H9 (cell line): Measurements from ENCODE around the gene AJAP1. TPM values are rescaled to one million over a fixed set of nuclear protein-coding genes. Genes with fewer than 3 reads are reported as not detected.

Source experiments
- DNase-seq: peaks from one replicate; pipeline ENCODE4 v3.0.0-alpha.2; 2017
- H2AFZ ChIP-seq: one replicate; pipeline ENCODE4 v1.6.1; 2013; ENCODE audit warnings: mild to moderate bottlenecking, low read length, control low read depth, moderate library complexity
- H2AK5ac ChIP-seq: 2 replicates; pipeline ENCODE4 v1.6.1; 2013; ENCODE audit warnings: low read length, control low read depth, mixed read lengths; ENCODE audit not compliant: insufficient read length
- H2BK120ac ChIP-seq: one replicate; pipeline ENCODE4 v1.6.1; 2013; ENCODE audit warnings: low read depth, mild to moderate bottlenecking, low read length, control low read depth, inconsistent platforms; ENCODE audit not compliant: poor library complexity, severe bottlenecking
- H2BK12ac ChIP-seq: 2 replicates; pipeline ENCODE4 v1.6.1; 2013; ENCODE audit warnings: low read length, control low read depth, mixed read lengths, low read depth; ENCODE audit not compliant: insufficient read length
- H2BK15ac ChIP-seq: 2 replicates; pipeline ENCODE4 v1.6.1; 2013; ENCODE audit warnings: low read depth, low read length, control low read depth
- H2BK20ac ChIP-seq: one replicate; pipeline ENCODE4 v1.6.1; 2013; ENCODE audit warnings: low read depth, mild to moderate bottlenecking, low read length, control low read depth, inconsistent platforms; ENCODE audit not compliant: poor library complexity, severe bottlenecking
- H2BK5ac ChIP-seq: 2 replicates; pipeline ENCODE4 v1.6.1; 2013; ENCODE audit warnings: low read length, control low read depth, mixed read lengths; ENCODE audit not compliant: insufficient read length
- H3K14ac ChIP-seq: 2 replicates; pipeline ENCODE4 v1.6.1; 2013; ENCODE audit warnings: low read length, control low read depth; ENCODE audit not compliant: insufficient read depth
- H3K18ac ChIP-seq: 2 replicates; pipeline ENCODE4 v1.6.1; 2013; ENCODE audit warnings: low read depth, mild to moderate bottlenecking, mixed read lengths, low read length, control low read depth; ENCODE audit not compliant: insufficient read length
- H3K23ac ChIP-seq: 2 replicates; pipeline ENCODE4 v1.6.1; 2013; ENCODE audit warnings: low read length, control low read depth, mixed read lengths, low read depth; ENCODE audit not compliant: insufficient read length
- H3K23me2 ChIP-seq: 2 replicates; pipeline ENCODE4 v1.6.1; 2013; ENCODE audit warnings: low read depth, mild to moderate bottlenecking, mixed read lengths, low read length, control low read depth; ENCODE audit not compliant: insufficient read length, poor library complexity, severe bottlenecking
- H3K27ac ChIP-seq: 2 replicates; pipeline ENCODE4 v1.5.1; 2013; ENCODE audit warnings: low read length, control low read depth, mixed read lengths, low read depth; ENCODE audit not compliant: insufficient read length
- H3K27me3 ChIP-seq: 2 replicates; pipeline ENCODE4 v1.6.1; 2013; ENCODE audit warnings: low read length, control low read depth, inconsistent platforms; ENCODE audit not compliant: insufficient read depth
- H3K4ac ChIP-seq: 2 replicates; pipeline ENCODE4 v1.6.1; 2013; ENCODE audit warnings: low read depth, mild to moderate bottlenecking, control low read depth, inconsistent platforms, low read length, moderate library complexity
- H3K4me1 ChIP-seq: 2 replicates; pipeline ENCODE4 v1.6.1; 2013; ENCODE audit warnings: low read length, control low read depth, inconsistent platforms; ENCODE audit not compliant: insufficient read depth
- H3K4me2 ChIP-seq: 2 replicates; pipeline ENCODE4 v1.6.1; 2013; ENCODE audit warnings: low read length, control low read depth, mixed read lengths; ENCODE audit not compliant: insufficient read length, insufficient read depth
- H3K56ac ChIP-seq: 2 replicates; pipeline ENCODE4 v1.6.1; 2013; ENCODE audit warnings: low read depth, mild to moderate bottlenecking, mixed read lengths, low read length, control low read depth; ENCODE audit not compliant: insufficient read length
- H3K79me1 ChIP-seq: 2 replicates; pipeline ENCODE4 v1.6.1; 2013; ENCODE audit warnings: low read depth, mild to moderate bottlenecking, moderate library complexity, low read length, control low read depth, inconsistent platforms; ENCODE audit not compliant: insufficient read depth, poor library complexity, severe bottlenecking
- H3K79me2 ChIP-seq: 2 replicates; pipeline ENCODE4 v1.6.1; 2013; ENCODE audit warnings: low read length, control low read depth, inconsistent platforms; ENCODE audit not compliant: insufficient read depth
- H3K9ac ChIP-seq: 2 replicates; pipeline ENCODE4 v1.6.1; 2013; ENCODE audit warnings: low read length, control low read depth, mixed read lengths; ENCODE audit not compliant: insufficient read length; ENCODE audit errors: extremely low read depth
- H3K9me3 ChIP-seq: one replicate; pipeline ENCODE4 v1.6.1; 2013; ENCODE audit warnings: low read depth, low read length, inconsistent platforms; ENCODE audit not compliant: control insufficient read depth
- H3T11ph ChIP-seq: one replicate; pipeline ENCODE4 v1.6.1; 2013; ENCODE audit warnings: mild to moderate bottlenecking, low read length, control low read depth, inconsistent platforms
- H4K20me1 ChIP-seq: one replicate; pipeline ENCODE4 v1.6.1; 2013; ENCODE audit not compliant: control insufficient read depth, insufficient read length, insufficient read depth
- H4K5ac ChIP-seq: 2 replicates; pipeline ENCODE4 v1.6.1; 2013; ENCODE audit warnings: low read depth, mild to moderate bottlenecking, mixed read lengths, low read length, control low read depth; ENCODE audit not compliant: insufficient read length
- H4K8ac ChIP-seq: replicated peaks from 2 replicates; pipeline ENCODE4 v1.6.1; 2013; ENCODE audit warnings: low read length, control low read depth, mixed read lengths, low read depth; ENCODE audit not compliant: insufficient read length
- H4K91ac ChIP-seq: 2 replicates; pipeline ENCODE4 v1.6.1; 2013; ENCODE audit warnings: low read depth, mild to moderate bottlenecking, moderate library complexity, mixed read lengths, low read length, control low read depth; ENCODE audit not compliant: insufficient read length
- H3K27ac Mint-ChIP-seq, 3 experiments: 2 replicates in 2 of 3; 3 replicates in 1 of 3; pipeline ENCODE4 v1.8.0; 2020 to 2021; ENCODE audit warnings: mixed read lengths in 3 of 3, mild to moderate bottlenecking in 1 of 3, moderate library complexity in 1 of 3
- H3K27me3 Mint-ChIP-seq: 2 replicates; pipeline ENCODE4 v1.8.0; 2021; ENCODE audit warnings: low read depth, mild to moderate bottlenecking, moderate library complexity, mixed read lengths
- H3K36me3 Mint-ChIP-seq, 3 experiments: 2 replicates in 2 of 3; 3 replicates in 1 of 3; pipeline ENCODE4 v1.8.0; 2020 to 2021; ENCODE audit warnings: low read depth in 3 of 3, mixed read lengths in 3 of 3; ENCODE audit not compliant: insufficient read depth in 1 of 3
- H3K4me1 Mint-ChIP-seq, 2 experiments: 2 replicates each; pipeline ENCODE4 v1.8.0; 2020; ENCODE audit warnings: mixed read lengths in 2 of 2
- H3K4me3 Mint-ChIP-seq, 2 experiments: 2 replicates in 1 of 2; 3 replicates in 1 of 2; pipeline ENCODE4 v1.8.0; 2020 to 2021; ENCODE audit warnings: mild to moderate bottlenecking in 2 of 2, mixed read lengths in 2 of 2, moderate library complexity in 1 of 2
- H3K9me3 Mint-ChIP-seq, 2 experiments: 2 replicates in 1 of 2; 3 replicates in 1 of 2; pipeline ENCODE4 v1.8.0; 2020; ENCODE audit warnings: mild to moderate bottlenecking in 2 of 2, mixed read lengths in 2 of 2, moderate library complexity in 1 of 2
- WGBS: extraction: QIAGEN DNeasy Blood & Tissue Kit; methylation state at CpG from one replicate; pipeline ENCODE4 v1.1.7; 2013; ENCODE audit warnings: missing lambda C conversion rate, low lambda C conversion rate, mixed read lengths; ENCODE audit not compliant: insufficient read length; ENCODE audit errors: extremely low coverage; 5-methylcytosine and 5-hydroxymethylcytosine counted together
- total RNA-seq: library from RNA; stranded (reverse); gene quantifications from 2 replicates; pipeline ENCODE4 v1.2.1, GENCODE V29; 2021
- TF ChIP-seq, protein P1 (sequence below): fragments of 200-600 bp; sonication (generic); conservative IDR thresholded peaks from 3 replicates; pipeline ENCODE4 v1.8.0; 2021; ENCODE audit warnings: antibody characterized with exemption, mild to moderate bottlenecking

AJAP1 gene
- total RNA-seq, 1 experiment from 2014 or later = 8.6 TPM

DNA sequence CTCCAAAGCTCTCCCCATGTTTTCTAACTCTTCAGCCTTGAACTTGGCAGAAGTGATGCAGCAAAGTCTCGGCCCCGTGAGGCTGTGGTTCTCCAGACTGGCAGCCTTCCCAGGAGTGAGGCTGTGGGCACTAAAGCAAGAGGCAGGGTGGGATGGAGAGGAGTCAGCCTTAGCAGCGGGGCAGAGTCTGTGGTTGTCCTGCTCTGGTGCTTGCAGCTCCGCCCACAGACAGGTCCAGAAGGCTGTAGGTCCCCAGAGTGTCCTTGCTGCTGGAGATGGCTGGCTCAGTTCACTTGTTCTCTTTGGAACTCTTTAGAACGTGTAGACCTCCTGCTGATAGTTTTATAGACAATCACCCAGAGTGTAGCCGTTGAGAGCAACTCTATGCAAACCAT is 142.6 kb downstream of the AJAP1 start:
- Mint-ChIP-seq H3K4me3 (no peak overlapping the region; a peak in 1 of 5 replicates), H3K27me3 (peaks cover 32% of the 10 kb centered on the region), H3K36me3 (peaks cover 0 to 14% (median 4%) of the 10 kb centered on the region in 3 experiments; a peak in 5 of 7 replicates), H3K27ac (no peak overlapping the region), H3K9me3 (peaks cover 10 to 27% of the 10 kb centered on the region in 2 experiments), H3K4me1 (peaks cover 6 to 13% of the 10 kb centered on the region in 2 experiments; a peak in 2 of 4 replicates)
- H3K4ac ChIP-seq = no peak overlapping the region
- no peak overlapping the region for H3T11ph ChIP-seq
- H3K9ac ChIP-seq = no peak overlapping the region
- H3K56ac ChIP-seq = no peak overlapping the region
- H2BK20ac ChIP-seq = no peak overlapping the region
- no peak overlapping the region for H3K18ac ChIP-seq
- H3K23me2 ChIP-seq = no peaks in the 10 kb centered on the region
- no peak overlapping the region for H3K14ac ChIP-seq
- H2AK5ac ChIP-seq = no peak overlapping the region
- no peak overlapping the region for H4K91ac ChIP-seq
- H2AFZ ChIP-seq = no peak overlapping the region
- no peaks in the 10 kb centered on the region for H4K20me1 ChIP-seq
- no peaks in the 10 kb centered on the region for H3K79me2 ChIP-seq
- no peak overlapping the region for H3K4me2 ChIP-seq
- H3K23ac ChIP-seq = no peak overlapping the region
- WGBS = no CpG with 5 or more reads among the region's 6 CpGs
- H3K4me1 ChIP-seq = no peaks in the 10 kb centered on the region
- H2BK12ac ChIP-seq = no peak overlapping the region
- no peak overlapping the region for H2BK5ac ChIP-seq
- H2BK15ac ChIP-seq = no peak overlapping the region
- DNase-seq = no peak
- no peaks in the 10 kb centered on the region for H3K27me3 ChIP-seq
- H4K8ac ChIP-seq = no peak overlapping the region
- no peaks in the 10 kb centered on the region for H3K79me1 ChIP-seq
- H3K9me3 ChIP-seq = peaks cover 8% of the 10 kb centered on the region
- H4K5ac ChIP-seq = no peak overlapping the region
- no peak overlapping the region for H2BK120ac ChIP-seq
- H3K27ac ChIP-seq = no peak overlapping the region
- TF ChIP-seq, protein P1, sequence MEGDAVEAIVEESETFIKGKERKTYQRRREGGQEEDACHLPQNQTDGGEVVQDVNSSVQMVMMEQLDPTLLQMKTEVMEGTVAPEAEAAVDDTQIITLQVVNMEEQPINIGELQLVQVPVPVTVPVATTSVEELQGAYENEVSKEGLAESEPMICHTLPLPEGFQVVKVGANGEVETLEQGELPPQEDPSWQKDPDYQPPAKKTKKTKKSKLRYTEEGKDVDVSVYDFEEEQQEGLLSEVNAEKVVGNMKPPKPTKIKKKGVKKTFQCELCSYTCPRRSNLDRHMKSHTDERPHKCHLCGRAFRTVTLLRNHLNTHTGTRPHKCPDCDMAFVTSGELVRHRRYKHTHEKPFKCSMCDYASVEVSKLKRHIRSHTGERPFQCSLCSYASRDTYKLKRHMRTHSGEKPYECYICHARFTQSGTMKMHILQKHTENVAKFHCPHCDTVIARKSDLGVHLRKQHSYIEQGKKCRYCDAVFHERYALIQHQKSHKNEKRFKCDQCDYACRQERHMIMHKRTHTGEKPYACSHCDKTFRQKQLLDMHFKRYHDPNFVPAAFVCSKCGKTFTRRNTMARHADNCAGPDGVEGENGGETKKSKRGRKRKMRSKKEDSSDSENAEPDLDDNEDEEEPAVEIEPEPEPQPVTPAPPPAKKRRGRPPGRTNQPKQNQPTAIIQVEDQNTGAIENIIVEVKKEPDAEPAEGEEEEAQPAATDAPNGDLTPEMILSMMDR = no peak
